GM21381 (cell line): ENCODE data around the gene DOHH.
"Not testable (repeated sequence)": the region's sequence is repeated elsewhere in the genome, so short reads cannot be mapped to it uniquely, and the experiment has no call there.

Experiments used
- ATAC-seq: cut with Tn5 transposase; IDR thresholded peaks from one replicate; pipeline ENCODE4 v1.9.1; 2021; ENCODE audit warnings: mild to moderate bottlenecking, moderate library complexity; ENCODE audit not compliant: unreplicated experiment

Gene DOHH

DNA sequence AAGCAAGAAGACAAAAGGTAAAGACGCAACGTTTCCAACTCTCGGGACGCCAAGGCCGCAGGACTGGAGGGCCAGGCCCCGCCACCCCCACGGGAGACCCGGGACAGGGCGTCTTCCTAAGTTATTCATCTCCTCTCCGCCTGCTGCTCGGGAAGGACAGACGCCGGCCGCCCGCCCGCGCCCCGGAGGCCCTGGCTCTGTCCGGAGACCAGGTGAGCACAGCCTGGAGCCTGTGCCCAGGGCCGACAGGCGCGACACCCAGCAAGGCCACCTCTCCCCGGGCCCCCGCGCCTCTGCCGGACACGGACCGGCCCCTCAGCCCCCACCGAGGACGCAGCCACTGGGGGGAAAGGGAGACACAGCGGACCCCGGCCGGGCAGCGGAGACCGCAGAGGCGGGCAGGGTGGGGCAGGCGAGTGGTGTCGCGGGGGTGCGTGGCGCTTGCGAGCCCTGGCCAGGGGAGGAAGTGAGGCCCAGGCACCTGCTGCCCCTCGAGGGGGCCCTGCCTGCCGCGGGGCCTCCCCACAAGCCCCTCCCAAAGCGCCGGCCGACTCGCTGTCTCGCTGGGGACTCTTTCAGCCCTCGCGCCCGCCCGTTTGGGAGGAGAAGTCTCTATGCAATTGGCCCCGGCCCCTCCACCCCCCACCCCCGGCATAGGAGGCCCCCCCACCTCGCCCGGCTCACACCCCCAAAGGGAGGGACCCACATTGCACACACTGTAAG, 37.3 kb downstream of the DOHH start:
- ATAC-seq = no peak

- no peak for ATAC-seq
These were observed 40.4 kb downstream of the DOHH start for GRCh38 chr19:3459965-3460582.

GRCh38 chr19:3459089-3459881, 41.2 kb downstream of the DOHH start:
- no peak for ATAC-seq

- ATAC-seq = no peak
These were observed 42.0 kb downstream of the DOHH start for GRCh38 chr19:3458229-3459088.

- no peak for ATAC-seq
These were observed 42.8 kb downstream of the DOHH start for GRCh38 chr19:3457528-3458228.

DNA sequence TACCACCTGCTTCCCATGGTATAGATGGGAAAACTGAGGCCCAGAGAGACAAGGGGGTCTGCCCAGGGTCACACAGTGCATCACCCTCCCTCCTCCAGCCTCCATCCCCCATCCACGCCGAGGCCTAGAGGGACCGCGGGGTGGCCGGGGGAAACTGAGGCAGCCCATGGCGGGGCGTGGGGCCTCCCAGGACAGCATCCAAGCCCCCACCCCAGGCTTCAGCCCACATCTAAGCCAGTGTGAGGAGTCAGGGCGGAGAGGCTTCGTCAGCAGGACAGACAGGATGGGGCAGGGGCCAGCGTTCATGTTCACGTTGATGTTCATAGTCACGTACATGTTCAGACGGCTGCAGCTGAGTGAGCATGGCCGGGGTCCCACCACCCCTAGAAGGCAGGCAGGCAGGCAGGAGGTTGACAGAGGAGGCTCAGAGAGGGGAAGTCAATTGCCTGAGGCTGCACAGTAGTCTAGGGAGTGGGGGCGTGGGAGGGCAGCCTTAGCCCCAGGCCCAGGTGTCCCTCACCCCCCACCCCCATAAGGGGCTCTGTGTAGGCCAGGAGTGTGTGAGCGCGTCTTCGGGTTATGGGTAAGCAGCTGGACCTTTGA, 43.4 kb downstream of the DOHH start:
- ATAC-seq = no peak

DNA sequence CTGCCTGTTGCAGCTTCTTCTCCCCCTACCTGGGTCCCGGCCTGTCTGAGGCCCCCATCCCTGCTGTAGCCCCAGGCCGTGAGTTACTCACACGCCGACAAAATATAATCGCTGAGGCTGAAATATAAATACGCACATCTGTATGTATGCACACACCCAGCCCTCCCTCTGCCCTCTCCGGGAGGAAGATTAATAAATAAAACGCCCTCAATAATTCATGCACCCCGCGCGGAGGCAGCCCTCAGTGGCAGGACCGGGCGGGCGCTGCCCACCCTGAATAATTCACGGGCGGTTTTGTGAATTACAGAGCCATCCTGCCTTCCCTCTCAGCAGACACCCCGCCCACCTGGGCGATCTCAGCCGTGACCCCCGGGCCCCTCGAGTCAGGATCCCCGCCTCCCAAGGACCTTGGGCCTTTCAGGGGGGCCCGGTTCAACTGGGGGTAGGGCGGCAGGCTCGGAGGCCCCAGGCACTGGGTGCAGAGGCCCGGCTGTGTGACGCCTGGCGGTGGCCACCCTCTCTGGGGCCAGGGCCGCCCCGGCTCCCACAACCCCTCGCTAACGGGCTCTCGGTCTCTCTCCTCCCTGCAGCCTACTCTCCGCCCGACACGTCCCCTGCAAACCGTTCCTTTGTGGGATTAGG, 44.4 kb downstream of the DOHH start:
- ATAC-seq = no peak

DNA sequence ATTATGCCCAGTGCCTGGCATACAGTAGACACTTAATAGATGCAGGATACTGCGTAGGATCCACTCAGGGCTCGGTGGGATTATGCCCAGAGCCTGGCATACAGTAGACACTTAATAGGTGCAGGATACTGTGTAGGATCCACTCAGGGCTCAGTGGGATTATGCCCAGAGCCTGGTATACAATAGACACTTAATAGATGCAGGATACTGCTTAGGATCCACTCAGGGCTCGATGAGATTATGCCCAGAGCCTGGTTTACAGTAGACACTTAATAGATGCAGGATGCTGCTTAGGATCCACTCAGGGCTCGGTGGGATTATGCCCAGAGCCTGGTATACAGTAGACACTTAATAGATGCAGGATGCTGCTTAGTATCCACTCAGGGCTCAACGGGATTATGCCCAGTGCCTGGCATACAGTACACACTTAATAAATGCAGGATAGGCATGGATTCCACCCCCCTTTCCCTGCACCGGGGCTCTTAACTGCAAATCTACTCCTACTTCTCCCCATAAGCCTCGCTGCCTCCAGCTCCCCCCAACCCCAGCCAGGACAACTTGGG, 45.0 kb downstream of the DOHH start:
- no peak for ATAC-seq

DNA sequence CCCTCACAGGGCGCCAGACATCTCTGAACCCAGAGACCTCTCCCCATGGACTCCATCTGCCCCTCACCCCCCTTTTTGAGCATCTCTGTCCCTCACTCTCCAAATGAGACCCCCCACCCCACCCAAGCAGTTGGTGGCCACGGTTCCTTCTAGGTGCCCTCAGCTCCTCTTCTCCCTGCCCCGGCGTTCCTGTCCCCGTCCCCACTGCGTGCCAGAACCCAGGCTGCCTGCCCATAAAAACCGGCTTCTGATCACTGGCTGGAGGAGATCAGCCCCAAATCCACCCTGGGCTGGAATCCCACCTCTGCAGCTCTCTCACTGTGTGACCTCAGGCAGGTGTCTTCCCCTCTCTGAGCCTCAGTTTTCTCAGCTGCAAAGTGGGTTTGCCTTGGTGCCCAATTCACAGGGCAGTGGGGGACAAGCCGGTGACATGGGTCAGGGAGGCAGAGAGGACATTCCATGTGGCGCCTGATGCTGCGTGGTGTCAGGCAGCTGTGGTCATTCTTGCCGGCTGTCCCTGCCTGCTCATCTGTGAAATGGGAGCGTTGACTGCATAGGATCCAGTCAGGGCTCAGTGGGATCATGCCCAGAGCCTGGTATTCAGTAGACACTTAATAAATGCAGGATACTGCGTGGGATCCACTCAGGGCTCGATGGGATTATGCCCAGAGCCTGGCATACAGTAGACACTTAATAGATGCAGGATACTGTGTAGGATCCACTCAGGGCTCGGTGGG, 45.6 kb downstream of the DOHH start:
- no peak for ATAC-seq

DNA sequence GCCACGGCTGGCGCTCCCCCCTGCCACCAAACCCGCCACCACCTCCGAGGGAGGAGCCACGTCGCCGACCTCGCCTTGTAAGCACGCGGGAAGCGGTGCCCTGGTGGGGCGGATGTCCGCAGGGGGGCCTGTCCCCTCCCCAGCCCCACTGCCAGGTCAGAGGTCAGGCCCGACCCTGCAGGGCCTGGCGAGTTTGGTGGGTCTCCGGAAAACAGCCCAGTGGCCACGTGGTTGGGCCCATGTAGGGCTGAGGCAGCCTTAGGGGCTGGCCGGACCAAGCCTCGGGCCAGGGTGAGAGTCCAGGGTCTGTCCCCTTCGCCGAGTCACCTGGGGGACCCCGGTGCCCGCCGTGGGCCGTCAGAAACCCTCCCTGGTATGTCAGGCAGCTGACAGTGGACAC, 46.6 kb downstream of the DOHH start:
- ATAC-seq = no peak

- ATAC-seq = not testable (repeated sequence)
These were observed 47.6 kb downstream of the DOHH start for GRCh38 chr19:3452942-3453214.

GRCh38 chr19:3452171-3452941, 48.1 kb downstream of the DOHH start:
- no peak for ATAC-seq

GRCh38 chr19:3451451-3451866, 49.0 kb downstream of the DOHH start:
- no peak for ATAC-seq

GRCh38 chr19:3450796-3451411, 49.6 kb downstream of the DOHH start:
- ATAC-seq = no peak

- ATAC-seq = no peak
These were observed 51.7 kb downstream of the DOHH start for GRCh38 chr19:3448616-3449334.

DNA sequence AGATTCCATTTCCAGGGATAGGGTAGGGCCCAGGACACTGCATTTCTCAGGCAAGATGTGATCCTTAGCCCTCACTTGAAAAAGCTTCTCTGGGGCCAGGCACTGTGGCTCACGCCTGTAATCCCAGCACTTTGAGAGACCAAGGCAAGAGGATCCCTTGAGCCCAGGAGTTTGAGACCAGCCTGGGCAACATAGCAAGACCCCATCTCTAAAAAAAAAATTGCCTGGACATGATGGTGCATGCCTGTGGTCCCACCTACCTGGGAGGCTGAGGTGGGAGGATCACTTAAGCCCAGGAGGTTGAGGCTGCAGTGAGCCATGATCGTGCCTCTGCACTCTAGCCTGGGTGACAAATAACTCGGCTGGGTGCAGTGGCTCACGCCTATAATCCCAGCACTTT, 53.8 kb downstream of the DOHH start:
- ATAC-seq = not testable (repeated sequence)

GRCh38 chr19:3444695-3445234, 55.7 kb downstream of the DOHH start:
- no peak for ATAC-seq
